Right renal cortex interstitium (tissue), 3 donors: ENCODE measurements around the gene SKAP2. TPM values are rescaled to one million over a fixed set of nuclear protein-coding genes. Genes with fewer than 3 reads are reported as not detected.

Source experiments
- DNase-seq, 3 donors: peaks; one replicate each; pipeline ENCODE4 v3.0.0-alpha.2; 2013; ENCODE audit warnings: low read depth in 3 of 3, low spot score in 2 of 3
- polyA plus RNA-seq, 3 donors: library from polyadenylated mRNA; unstranded; fragments of 120-200 nt; gene quantifications; one replicate each; pipeline ENCODE4 v1.2.1, GENCODE V29; 2013; ENCODE audit not compliant: insufficient read length in 3 of 3

Gene SKAP2
- polyA plus RNA-seq, 3 donors, result 26.0 to 29.5 (median 27.3) TPM

DNA sequence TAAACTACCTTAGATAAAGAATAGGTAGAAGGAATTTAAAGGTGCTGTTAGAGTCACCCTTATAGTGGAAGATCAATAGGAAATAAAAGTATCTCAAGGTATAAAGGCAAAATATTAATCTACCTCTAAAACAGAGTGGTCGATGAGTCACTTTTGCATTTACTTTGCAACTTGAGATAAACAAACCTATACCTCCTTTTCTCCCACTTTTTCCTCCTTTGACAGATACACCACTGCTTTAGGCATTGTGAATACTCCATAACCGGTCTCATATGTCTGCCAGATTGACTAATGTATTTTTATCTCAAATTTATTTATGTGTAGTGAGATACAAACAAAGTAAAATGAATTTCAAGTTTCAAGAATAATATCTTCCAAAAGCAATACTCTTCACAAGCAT, 193.5 kb downstream of the SKAP2 start:
- DNase-seq, result no peak

DNA sequence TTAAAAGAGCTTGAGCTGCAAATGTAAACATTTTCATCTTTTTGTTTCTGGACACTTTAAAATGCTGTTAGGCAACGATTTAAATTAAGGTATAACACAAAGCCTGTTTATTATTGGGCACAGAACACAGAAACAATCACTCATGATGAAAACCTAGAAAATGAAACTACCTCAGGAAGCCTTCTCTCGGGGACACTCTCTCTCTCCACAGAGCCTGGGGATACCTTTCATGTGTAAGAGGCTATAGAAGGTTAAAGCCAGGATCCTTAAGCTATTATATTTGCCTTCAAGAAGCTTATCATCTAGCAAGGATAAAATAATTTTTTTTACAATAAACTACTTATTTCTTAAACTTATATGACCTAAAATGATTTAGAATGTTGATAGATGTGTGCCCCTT, 194.1 kb downstream of the SKAP2 start:
- no peak for DNase-seq

DNA sequence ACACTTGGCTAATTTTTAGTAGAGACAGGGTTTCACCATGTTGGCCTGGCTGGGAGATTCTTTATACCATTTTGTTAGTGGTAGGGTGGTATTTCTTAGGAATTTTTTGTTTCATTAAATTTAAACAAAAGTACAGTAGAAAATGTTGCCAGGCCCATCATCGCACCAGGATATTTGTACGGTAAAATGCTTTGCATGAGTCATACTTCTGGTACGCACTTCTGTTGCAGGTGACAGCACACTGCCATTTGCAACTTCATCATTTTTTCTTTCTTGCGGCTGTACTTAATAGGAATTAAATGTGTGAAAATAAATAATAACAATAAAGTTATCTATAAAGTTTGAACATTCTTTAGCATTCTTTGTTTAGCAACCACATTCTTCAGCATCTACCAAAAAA, 195.6 kb downstream of the SKAP2 start:
- DNase-seq, result no peak

DNA sequence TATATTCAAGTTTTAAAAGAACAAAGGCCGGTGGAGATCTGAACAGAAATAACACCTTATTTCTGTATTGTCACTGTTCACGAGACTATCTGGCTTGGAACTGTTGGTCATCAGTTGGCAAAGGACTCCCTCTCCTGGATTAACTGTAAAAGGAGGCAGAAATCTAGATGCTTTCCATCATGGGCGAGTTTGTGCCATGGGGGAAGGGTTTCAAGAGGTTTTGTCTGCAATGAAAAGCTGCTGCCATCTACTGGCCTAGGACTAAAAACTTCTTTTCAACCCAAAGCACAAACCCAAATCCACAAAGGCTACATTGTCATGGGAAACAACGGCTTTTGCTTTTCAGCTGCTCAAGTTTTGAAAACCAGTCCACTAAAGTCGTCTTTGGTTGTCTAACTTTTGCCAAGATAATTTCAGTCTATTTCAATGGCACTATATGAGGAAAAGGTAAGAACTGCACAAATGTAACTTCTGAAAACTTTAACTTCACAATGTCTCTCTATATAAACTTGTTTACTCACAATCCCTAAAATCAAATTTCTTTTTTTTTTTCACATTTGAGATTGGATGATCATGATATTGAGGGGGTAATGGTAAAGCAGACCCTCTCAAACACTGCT, 196.8 kb downstream of the SKAP2 start:
- DNase-seq, result peak; percentile 91 to 94 (median 93)

DNA sequence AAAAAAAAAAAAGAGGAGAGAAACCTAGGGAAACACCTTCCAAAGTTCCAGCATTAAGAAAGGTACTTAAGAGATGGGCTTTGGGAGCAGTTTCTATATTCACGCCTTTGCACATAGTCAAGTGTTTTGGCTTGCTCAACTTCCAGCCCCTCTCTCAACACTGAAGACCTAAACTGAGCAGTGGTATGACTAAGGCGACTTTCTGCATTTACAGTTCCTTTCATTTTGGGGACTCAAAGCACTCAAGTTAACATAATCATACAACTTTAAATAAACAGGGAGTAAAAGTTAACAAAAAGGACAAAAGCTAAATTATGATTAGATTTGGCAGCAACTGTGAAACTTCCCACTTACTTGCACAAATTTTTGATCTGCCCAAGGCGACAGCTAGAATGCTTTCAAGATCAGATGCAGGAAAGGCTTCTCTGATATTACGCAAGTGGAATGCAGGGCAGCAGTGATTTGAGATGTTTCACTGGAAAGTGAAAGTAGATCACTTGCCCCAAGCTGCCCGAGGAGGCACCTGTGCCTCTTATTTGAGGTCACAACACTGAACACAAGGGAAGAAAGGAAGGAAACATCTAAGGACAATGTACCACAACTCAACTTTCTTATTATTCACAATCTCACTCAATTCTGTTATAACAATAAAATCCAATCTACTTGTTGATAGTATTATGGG, 199.5 kb downstream of the SKAP2 start:
- DNase-seq, result no peak

DNA sequence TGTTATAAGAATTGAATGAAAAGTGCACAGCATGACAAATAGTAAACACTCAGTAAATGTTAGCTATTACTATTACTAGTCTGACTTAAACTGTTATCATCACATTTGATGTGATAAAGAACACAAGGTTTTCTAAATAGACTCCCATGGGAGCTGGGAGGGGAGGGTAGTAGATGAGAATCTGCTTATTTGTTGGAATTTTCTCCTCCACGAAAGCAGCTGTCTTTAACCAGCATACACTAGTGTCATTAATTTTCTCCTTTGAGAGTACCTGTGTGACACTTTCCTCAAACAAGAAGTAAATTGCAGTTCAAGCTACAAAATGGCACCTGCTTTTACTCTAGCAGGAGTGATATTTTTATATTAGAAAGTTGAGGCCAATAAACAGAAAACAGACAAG, 200.1 kb downstream of the SKAP2 start:
- DNase-seq, result no peak

DNA sequence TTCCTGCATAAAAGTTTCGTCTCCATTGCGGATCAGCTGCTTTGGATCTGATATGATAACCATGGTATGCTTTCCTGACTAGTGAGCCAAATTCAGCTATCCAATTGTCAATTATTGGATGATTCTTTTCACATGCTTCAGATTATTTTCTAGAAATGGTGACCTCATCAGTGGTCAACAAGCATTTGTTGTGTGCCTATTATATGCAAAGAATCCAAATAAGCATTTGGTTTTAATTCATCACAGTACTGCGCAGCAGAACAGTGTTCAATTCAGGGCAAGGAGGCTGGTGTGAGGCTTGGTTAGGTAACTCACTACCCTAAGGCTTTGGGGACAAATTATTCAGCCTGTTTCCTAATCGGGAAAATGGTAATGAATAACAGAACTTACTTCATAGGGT, 200.5 kb downstream of the SKAP2 start:
- DNase-seq, result no peak

DNA sequence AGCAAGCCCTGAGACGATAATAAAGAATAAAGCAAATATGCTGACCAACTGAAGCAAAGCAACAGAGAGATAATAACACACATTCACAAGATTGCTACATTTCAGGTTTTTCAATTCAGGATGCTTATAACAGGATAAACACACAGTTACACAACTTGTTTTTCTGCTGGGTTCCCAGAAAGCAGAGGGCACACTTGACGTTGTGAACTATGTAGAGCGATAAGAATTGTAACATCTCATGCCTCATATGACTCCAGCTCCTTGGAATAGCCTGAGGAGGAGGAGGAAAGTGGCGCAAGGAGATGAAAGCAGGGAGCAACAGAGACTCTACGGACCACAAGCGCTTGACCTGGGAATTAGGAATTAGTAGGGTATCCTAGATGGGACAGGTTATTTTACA, 201.7 kb downstream of the SKAP2 start:
- no peak for DNase-seq

DNA sequence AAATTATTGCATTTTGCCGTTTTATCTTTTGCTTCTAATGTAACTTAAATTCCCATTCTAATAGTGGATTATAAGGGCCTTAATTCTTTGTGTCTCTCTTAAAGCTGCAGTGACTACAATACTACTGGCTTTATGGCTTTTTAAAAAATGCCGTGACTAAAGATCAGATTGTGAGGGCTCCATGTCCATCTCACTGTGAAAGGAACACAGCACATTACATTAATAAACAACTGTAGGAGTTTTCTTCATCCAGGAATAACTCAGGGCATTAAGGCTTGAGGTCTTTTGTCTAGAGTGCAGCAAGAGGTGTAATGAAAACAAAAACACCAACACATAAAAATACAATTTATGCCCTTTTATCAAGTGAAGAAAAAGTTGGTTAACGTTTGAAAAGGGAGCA, 205.3 kb downstream of the SKAP2 start:
- no peak for DNase-seq

DNA sequence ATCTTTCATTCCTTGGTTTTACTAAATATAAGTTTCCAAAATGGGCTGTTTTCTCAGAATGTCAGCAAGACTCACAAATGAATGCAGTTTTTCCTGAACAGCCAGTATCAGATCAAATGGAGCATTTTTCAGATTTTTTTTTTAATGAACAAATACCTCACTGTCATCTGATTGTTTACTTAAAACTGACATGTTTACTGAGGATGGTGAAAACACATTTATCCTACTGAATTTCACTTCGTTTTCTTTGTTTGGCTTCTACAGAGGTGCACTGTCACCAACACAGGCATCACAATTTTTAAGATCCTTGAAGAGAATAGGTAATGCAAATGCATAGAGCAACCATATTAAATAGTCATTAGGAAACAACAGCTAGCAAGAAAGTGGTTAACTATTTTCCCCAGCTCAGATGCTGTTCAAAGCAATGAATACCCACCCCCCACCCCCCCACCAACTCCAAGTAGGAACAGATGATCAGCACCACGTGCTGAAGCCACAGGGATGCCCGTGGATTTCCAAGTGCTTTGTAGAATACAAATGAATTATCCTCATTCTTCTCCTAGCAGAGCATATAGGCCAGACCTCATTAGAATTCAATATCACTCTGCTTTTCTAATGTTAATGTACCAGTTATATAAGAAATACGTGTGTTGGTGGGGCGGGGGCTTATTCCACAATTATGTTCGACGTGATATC, 205.9 kb downstream of the SKAP2 start:
- no peak for DNase-seq

DNA sequence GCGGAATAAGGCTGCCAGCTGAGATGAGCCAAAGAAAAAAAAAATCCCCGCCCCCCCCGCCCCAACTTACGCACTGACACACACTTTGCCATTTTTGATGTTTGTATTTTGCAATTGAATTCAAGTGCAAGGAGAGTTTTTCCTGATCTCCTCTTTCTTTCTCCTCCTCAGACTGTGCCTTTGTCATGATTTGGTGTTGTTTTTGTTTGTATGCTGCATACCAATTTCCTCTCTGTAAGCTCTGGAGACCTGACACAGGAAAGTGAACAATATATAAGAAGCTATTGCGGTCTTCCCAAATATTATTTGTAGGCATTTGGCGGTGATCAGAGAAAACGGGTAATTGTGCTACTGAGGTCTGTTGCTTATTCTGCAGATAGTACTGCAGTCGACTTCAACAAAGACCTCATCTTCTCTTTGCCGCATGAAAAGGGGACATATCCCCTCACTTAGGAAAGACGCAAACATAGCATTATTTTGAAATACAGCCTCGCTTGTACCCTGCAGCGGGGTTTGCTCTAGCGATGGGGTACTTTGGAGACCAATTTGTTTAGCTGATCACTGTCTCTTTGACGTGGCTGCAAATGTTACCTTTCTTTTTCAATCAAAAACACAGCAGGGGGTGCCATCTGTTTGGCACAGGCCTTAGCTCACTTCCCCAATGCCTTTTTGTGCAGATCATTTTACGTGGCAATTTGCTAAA, 206.6 kb downstream of the SKAP2 start:
- no peak for DNase-seq

DNA sequence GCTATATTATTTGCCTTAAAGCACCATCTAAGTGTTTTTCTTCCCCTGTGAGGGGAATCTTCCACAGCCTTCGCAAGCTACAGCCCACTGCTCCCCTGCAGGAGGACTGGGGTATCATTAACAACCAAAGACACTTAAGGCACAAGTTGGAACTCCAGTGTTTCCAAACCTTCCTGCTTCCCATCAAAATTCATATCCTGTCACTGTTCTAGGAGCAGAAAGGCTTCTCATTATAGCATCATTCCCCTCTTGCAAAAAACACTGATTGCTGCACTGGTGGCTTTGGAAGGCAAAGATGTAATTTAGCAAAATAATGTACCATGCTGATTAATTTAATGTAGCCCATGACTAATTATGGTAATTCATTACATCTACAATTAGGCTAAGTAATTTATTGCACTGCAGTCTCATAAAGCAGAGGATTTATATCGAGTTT, 207.2 kb downstream of the SKAP2 start:
- DNase-seq, result no peak

DNA sequence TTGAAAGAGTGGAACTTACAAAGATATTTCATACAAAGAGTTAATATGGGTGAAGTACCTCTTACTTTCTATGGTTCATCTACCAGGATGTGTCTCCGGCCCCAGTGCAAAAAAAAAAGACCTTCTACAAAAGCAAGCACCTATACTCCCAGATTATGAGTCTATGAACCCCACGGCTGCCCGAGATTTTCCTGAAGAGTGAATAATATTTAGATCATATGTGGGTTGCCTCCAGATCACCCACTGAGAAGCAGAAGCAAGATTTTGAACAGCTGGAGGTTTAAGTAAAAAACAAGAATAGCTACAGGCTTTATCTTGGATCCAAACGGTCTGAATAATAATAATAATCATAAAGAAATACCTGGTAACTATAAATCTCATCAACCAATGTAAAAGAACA, 207.7 kb downstream of the SKAP2 start:
- DNase-seq, result no peak

DNA sequence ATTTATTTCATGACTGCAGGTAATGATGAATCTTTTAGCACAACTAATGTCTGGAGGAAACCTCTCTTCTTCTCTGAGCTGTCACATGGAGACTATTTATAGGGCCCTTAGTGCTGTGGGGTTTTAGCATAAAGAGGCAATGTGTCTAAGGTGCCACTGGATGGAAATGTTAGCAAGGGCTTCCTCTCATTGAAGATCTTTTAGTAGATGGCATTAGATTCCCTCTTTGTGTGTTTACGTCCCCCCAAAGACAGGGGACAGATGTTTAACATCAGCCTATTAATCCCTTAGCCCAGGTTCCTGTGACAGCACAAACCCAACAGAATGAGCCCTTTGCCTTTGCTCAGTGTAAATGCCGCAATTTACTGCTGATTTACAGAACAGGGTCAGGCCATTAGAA, 208.6 kb downstream of the SKAP2 start:
- DNase-seq, result no peak

DNA sequence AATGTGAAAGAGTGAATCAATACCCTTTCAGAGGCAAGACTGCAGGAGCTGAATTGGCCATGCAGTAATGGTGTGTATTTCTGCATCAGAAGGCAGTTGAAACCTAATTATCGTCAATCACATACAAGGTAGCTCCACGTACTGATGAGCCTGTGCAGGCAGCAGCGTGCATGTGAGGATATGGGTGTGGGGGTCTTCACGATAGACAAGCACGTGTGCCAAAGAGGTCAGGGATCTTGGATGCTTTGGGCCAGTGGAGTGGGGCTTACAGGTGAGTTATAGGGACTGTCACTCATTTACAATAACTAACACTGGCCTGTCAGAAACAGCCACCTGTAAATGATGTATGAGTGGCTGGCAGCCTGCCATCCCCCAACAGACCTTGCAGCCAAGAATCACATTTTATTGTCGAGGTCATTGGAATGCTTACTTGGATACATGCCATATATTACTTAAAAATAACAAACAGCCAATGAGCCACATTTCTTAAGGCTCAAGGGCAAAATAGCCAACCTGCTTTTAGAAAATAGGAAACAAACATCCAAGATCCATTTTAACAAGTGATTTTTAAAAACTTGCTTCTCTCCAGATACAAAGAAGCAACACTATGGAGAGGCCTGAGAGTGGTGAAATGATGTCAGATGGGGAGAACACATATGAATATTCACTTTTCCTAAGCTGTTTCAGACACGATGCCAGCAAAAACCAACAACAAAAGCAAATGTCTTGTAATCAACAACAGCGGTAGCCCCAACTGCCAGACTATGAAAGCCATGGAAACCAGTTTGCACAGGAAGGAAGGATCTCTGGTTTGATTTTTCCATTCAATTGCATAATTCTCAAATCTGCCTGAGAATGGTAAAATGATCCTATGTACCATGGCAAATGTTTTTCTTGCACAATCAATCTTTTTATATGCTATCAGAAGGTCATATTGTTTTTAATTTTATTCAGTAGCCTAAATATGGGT, 210.7 kb downstream of the SKAP2 start:
- no peak for DNase-seq

DNA sequence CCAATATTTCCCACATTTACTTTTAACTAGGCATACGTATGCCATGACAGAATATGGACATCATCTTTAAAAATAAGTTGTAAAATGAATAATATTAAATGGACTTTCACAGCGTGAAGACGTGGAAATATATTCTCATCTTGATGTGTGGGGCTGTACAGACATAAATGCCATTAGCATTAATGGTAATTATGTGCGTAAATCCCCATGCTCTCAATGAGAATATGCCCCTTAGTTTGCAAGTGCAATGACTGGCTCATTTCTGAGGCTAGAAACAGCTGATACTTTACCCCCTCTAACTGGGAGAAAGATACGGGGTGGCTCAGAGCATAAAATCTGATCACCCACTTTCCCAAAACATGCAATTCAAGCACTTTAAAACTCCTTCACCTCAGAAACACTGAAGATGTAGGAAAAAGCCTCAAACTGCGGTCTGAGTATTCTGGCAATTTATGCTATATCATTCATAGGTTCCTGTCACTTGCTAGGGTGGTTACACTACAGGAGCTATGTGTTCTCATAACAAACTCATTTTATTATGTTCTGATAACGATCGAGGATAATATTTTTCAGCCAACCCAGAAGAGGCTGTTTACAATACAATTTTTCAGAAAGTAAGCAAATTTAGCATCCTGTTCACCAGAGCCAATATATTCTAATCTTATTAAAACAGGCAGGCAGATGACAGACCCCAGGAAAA, 211.8 kb downstream of the SKAP2 start:
- no peak for DNase-seq

DNA sequence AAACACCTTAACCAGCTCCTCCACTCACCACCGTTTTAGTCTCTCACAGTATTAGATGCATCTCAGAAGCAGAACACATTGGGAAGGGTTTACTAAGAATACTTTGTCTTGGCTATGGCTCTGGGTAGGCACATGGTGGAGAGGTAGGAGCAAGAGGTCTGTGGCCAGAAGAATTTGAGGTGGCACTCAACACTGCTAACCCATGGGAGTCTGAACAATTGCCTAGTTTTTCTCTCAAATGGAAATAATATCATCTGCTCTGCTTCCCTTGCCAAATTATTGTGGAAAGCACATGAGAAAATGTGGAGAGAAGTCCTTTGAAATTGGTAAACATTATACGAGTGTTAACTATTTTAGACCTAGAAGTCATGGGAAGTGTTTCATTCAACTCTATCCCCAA, 214.3 kb downstream of the SKAP2 start:
- no peak for DNase-seq

DNA sequence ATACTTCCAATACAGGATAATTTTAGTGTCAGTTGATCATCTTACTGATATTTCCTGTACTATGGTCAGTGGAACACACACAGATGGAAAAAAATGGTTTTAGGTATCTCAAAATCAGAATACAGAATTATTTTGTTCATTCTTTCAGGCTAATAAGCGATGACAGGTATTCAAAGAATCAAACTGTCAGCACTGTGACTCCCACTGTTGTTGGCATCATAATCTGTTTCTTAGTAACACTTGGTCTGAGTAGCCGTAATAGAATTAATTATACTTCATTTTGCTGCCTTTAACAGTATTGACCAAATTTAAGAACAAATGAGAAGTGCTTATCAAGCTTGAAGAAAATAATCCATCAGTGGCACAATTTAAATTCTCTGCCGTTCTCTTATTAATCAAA, 215.0 kb downstream of the SKAP2 start:
- no peak for DNase-seq

DNA sequence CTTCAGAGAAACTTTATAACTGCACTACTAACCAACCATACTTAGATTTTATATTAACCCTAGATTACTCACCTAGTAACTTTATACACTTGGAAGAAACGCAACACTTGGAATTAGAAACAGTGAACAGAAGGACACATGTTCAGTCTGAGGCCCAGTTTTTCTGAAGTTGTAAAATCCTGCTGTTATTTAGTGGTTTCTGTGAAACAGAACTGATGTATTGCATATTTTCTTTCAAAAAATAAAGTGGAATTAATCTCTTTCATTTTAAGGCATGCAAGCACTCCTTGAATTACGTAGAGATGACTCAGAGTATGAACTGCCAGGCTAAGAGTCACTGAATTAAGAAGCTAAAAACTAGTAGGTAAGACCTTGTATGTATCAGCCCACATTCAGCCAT, 215.8 kb downstream of the SKAP2 start:
- no peak for DNase-seq
